ENCODE data around the gene COPB2. TPM values are rescaled to one million over a fixed set of nuclear protein-coding genes. Genes with fewer than 3 reads are reported as not detected.

Gene COPB2
- total and polyA plus RNA-seq, 2 donors (not counting 3 experiments of a cell fraction or from before 2014, with no cell fraction given) = 72.1 to 146 TPM

DNA sequence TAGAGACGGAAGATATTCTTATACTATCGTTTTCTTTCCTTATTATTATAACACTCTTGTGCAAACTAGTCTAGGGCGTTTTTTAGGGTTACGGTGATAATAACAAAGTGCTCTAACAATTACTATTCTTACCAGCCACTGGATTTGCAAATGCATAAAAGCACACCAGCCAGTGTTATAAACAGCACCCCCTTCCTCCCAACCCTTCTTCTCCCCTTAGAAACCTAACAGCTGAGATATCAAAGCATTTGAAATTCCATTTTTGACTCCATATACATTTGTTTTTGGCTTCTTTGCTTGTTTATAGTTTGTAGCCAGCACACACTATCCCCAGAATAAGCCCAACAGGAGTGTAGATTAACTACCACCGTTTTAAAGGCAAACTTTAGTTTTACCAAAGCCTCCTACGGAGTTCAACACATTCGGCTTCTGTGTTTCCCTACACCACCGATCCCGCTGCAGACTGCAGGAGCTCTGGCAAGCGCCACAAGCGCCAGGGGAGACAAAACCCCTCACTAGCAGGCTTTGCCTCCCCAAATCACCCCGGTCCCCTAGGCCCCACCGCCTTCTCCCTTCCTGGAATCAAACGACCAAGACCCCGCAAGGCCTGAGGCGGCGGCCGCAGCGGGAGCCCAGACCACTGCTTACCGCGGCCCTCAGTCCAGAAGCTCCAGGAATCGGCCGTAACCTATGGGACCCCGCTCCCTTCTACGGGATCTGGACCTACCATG, 461 bp downstream of the COPB2 start:
- no peak for FAIRE-seq
- ChIA-PET POLR2A (interaction anchor here (1.0 kb wide), 1 partner anchor 45 kb away, joined by 4 read pairs; the partner anchor contains the start of gene MRPS22), CTCF (interaction anchor here (1.2 to 3.1 kb wide), 6 partner anchors 13 to 690 kb away, joined by 3 to 16 read pairs (median 4); no protein-coding TSS in a partner anchor)
- Histone ChIP-seq H3K79me2 (ENCODE audit: control insufficient read depth, insufficient read depth, low read length) (peaks cover 53% of the 10 kb centered on the region), H3K4me3 (replicated peaks in 1 of 3; ENCODE audit: insufficient read depth in 1 of 3, low read depth in 1 of 3, low read length in 3 of 3) (peak overlapping the region; percentile 60 to 100 (median 98)), H3K9me3 (replicated peaks; ENCODE audit: control insufficient read depth, insufficient read depth, low read length) (no peaks in the 10 kb centered on the region), H2AFZ (ENCODE audit: low read depth, low read length) (peak overlapping the region; percentile 20), H3K27me3 (ENCODE audit: control insufficient read depth in 2 of 2, insufficient read depth in 2 of 2, low read length in 2 of 2) (peaks cover 4 to 5% of the 10 kb centered on the region in 2 experiments), H3K4me2 (ENCODE audit: insufficient read depth, low read length) (peak overlapping the region; percentile 87), H3K36me3 (ENCODE audit: control insufficient read depth in 2 of 2, extremely low read depth in 1 of 2, insufficient read depth in 2 of 2, low read length in 2 of 2) (no peaks in the 10 kb centered on the region), H3K9me1 (replicated peaks; ENCODE audit: control insufficient read depth, extremely low read depth, insufficient read depth, low read length) (no peaks in the 10 kb centered on the region), H3K27ac (ENCODE audit: insufficient read depth, low read depth, low read length) (peak overlapping the region; percentile 86), H3K4me1 (ENCODE audit: control insufficient read depth, extremely low read depth, insufficient read depth, low read length) (peaks cover 5% of the 10 kb centered on the region), H4K20me1 (replicated peaks; ENCODE audit: control insufficient read depth, extremely low read depth, insufficient read depth, low read length) (peaks cover 6% of the 10 kb centered on the region), H3K9ac (replicated peaks; ENCODE audit: extremely low read depth, insufficient read depth, low read length) (peak overlapping the region; percentile 98)
- TF ChIP-seq, protein P1, sequence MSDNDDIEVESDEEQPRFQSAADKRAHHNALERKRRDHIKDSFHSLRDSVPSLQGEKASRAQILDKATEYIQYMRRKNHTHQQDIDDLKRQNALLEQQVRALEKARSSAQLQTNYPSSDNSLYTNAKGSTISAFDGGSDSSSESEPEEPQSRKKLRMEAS (IDR thresholded peaks at IDR 0.05; ENCODE audit: insufficient read depth, insufficient read length) = no peak
- TF ChIP-seq GATA2 (IDR thresholded peaks at IDR 0.05; ENCODE audit: insufficient read depth, insufficient read length, low read depth, low read length) (no peak), POLR2A (IDR thresholded peaks at IDR 0.05; ENCODE audit: low read depth, low read length) (no peak), EZH2 (IDR thresholded peaks at IDR 0.05; ENCODE audit: borderline replicate concordance, low read depth, low read length, severe bottlenecking) (no peak), POLR2AphosphoS5 (IDR thresholded peaks at IDR 0.05; ENCODE audit: insufficient read depth, low read depth, low read length) (no peak), JUN (IDR thresholded peaks at IDR 0.05; ENCODE audit: borderline replicate concordance, insufficient read depth, insufficient read length, low read depth) (no peak), FOS (IDR thresholded peaks at IDR 0.05; ENCODE audit: borderline replicate concordance, insufficient read depth, low read length) (no peak), MYC (IDR thresholded peaks at IDR 0.05; ENCODE audit: low read depth, low read length) (no peak)
- TF ChIP-seq, protein P2, sequence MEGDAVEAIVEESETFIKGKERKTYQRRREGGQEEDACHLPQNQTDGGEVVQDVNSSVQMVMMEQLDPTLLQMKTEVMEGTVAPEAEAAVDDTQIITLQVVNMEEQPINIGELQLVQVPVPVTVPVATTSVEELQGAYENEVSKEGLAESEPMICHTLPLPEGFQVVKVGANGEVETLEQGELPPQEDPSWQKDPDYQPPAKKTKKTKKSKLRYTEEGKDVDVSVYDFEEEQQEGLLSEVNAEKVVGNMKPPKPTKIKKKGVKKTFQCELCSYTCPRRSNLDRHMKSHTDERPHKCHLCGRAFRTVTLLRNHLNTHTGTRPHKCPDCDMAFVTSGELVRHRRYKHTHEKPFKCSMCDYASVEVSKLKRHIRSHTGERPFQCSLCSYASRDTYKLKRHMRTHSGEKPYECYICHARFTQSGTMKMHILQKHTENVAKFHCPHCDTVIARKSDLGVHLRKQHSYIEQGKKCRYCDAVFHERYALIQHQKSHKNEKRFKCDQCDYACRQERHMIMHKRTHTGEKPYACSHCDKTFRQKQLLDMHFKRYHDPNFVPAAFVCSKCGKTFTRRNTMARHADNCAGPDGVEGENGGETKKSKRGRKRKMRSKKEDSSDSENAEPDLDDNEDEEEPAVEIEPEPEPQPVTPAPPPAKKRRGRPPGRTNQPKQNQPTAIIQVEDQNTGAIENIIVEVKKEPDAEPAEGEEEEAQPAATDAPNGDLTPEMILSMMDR (IDR thresholded peaks at IDR 0.05; ENCODE audit: extremely low read depth in 1 of 2, insufficient read depth in 1 of 2, low read depth in 1 of 2, low read length in 2 of 2) = no peak
- dilution Hi-C loops (cut with MboI; ENCODE audit: extremely low pct_ligation_motif_present, low sequenced_read_pairs) (no loop called here), intact Hi-C loops (cut with micrococcal nuclease) (loop anchor here (1.0 to 5.0 kb wide), 3 partner anchors 45 to 1553 kb away; partner anchors contain the start of genes MRPS22 and RBP1)
- BruUV-seq (replicated peaks) = TSS peak; percentile 67
- DNase-seq (ENCODE audit: low read depth, low spot score) = no peak
